Nephron progenitor cell (in vitro differentiated cells): Measurements from ENCODE around the gene CELF5.

Source experiments
- DNase-seq: peaks from one replicate; pipeline ENCODE4 v3.0.0; 2021
- H3K27ac Mint-ChIP-seq: 2 replicates; pipeline ENCODE4 v1.8.0; 2021; ENCODE audit warnings: mild to moderate bottlenecking, moderate library complexity, mixed read lengths
- H3K27me3 Mint-ChIP-seq: 2 replicates; pipeline ENCODE4 v1.8.0; 2021; ENCODE audit warnings: mild to moderate bottlenecking, low read depth, mixed read lengths; ENCODE audit not compliant: poor library complexity
- H3K36me3 Mint-ChIP-seq: 2 replicates; pipeline ENCODE4 v1.8.0; 2021; ENCODE audit warnings: low read depth, mixed read lengths
- H3K4me1 Mint-ChIP-seq: 2 replicates; pipeline ENCODE4 v1.8.0; 2021; ENCODE audit warnings: mixed read lengths
- H3K4me3 Mint-ChIP-seq: 2 replicates; pipeline ENCODE4 v1.8.0; 2021; ENCODE audit warnings: mild to moderate bottlenecking, moderate library complexity, mixed read lengths
- H3K9me3 Mint-ChIP-seq: 2 replicates; pipeline ENCODE4 v1.8.0; 2021; ENCODE audit warnings: mild to moderate bottlenecking, moderate library complexity, mixed read lengths
- TF ChIP-seq, protein P1 (sequence below): fragments of 200-600 bp; sonication (generic); IDR thresholded peaks from 2 replicates; pipeline ENCODE4 v1.5.0; 2021; ENCODE audit warnings: antibody characterized with exemption

The CELF5 gene

GRCh38 chr19:3316659-3317207, 92.3 kb downstream of the CELF5 start:
- Mint-ChIP-seq H3K4me1 (no peaks in the 10 kb centered on the region), H3K27ac (no peak overlapping the region), H3K27me3 (peaks cover 53% of the 10 kb centered on the region), H3K9me3 (no peaks in the 10 kb centered on the region), H3K36me3 (no peaks in the 10 kb centered on the region), H3K4me3 (no peak overlapping the region)
- no peak for DNase-seq
- TF ChIP-seq, protein P1, sequence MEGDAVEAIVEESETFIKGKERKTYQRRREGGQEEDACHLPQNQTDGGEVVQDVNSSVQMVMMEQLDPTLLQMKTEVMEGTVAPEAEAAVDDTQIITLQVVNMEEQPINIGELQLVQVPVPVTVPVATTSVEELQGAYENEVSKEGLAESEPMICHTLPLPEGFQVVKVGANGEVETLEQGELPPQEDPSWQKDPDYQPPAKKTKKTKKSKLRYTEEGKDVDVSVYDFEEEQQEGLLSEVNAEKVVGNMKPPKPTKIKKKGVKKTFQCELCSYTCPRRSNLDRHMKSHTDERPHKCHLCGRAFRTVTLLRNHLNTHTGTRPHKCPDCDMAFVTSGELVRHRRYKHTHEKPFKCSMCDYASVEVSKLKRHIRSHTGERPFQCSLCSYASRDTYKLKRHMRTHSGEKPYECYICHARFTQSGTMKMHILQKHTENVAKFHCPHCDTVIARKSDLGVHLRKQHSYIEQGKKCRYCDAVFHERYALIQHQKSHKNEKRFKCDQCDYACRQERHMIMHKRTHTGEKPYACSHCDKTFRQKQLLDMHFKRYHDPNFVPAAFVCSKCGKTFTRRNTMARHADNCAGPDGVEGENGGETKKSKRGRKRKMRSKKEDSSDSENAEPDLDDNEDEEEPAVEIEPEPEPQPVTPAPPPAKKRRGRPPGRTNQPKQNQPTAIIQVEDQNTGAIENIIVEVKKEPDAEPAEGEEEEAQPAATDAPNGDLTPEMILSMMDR: no peak

DNA sequence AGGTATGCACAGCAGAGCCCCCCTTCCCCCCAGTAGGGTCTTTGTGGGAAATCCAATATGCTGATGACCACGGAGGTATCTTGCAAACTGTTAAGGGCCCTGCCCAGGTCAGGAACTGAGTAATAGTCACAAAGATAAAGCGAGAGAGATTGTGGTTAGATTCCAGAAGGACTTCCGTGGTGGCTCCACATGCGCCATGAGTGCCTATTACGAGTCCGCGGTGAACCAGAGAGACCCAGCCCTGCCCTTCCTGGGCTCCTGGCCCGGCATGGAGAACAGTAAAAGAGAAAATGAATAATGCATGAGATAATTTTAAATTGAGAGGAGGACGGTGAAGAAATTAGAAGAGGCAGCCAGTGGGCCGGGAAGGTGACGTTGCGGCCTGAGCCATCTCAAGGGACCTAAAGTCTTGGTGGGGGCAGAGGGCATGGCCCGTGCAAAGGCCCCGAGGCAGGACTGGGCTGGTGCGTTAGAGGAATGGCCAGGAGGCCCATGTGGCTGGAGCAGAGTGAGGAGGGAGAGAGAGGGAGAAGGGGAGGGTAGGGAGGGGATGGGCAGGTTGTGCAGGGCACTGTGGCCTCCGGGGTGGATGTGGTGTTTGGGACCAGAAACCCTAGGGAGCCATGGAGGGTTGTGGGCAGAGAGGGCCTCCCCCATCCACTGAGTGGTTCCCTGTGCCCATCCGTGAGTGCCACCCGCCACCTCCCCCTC, 95.3 kb downstream of the CELF5 start:
- H3K4me3 Mint-ChIP-seq: no peak overlapping the region
- H3K9me3 Mint-ChIP-seq: no peaks in the 10 kb centered on the region
- no peak for DNase-seq
- H3K4me1 Mint-ChIP-seq: no peaks in the 10 kb centered on the region
- no peak overlapping the region for H3K27ac Mint-ChIP-seq
- no peaks in the 10 kb centered on the region for H3K36me3 Mint-ChIP-seq
- TF ChIP-seq, protein P1: no peak
- H3K27me3 Mint-ChIP-seq: peaks cover 47% of the 10 kb centered on the region

DNA sequence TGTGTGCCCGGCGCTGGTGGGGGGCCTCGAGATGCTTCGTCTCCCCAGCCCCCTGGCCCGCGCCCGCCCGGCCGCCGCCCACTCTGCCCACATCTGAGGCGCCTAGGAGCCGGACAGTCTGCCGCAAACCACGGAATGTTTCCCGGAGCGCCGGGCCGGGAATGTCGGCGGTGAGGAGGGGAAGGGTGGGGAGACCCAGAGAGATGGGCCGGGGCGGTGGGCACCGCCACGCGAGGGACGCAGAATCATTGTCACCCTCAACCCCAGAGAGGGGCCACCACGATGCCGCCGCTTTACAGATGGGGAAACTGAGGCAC, 95.9 kb downstream of the CELF5 start:
- Mint-ChIP-seq H3K9me3 (no peaks in the 10 kb centered on the region), H3K4me3 (no peak overlapping the region), H3K36me3 (no peaks in the 10 kb centered on the region), H3K27me3 (peaks cover 47% of the 10 kb centered on the region), H3K27ac (no peak overlapping the region), H3K4me1 (no peaks in the 10 kb centered on the region)
- TF ChIP-seq, protein P1: no peak
- DNase-seq: no peak

DNA sequence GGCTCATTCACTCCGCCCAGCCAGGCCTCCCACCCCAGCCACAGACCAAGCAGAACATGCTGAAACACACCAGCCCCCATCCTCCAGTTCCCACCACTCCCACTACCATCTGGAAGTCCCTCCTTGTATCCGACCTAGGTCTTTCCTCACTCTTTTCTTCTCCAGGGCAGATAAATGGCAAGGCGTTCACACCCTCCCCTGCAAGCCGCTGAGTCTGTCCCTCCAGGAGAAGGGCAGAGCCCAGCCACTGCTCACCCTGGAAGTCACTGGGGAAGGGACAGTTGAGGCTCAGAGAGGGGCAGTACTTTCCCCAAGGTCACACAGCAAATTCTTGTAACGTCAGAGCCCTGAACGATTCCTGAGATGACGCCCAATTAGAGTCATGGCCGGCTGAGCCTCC, 96.4 kb downstream of the CELF5 start:
- no peaks in the 10 kb centered on the region for H3K9me3 Mint-ChIP-seq
- no peaks in the 10 kb centered on the region for H3K4me1 Mint-ChIP-seq
- H3K36me3 Mint-ChIP-seq: no peaks in the 10 kb centered on the region
- TF ChIP-seq, protein P1: no peak
- no peak for DNase-seq
- no peak overlapping the region for H3K27ac Mint-ChIP-seq
- H3K27me3 Mint-ChIP-seq: peaks cover 47% of the 10 kb centered on the region
- H3K4me3 Mint-ChIP-seq: no peak overlapping the region

DNA sequence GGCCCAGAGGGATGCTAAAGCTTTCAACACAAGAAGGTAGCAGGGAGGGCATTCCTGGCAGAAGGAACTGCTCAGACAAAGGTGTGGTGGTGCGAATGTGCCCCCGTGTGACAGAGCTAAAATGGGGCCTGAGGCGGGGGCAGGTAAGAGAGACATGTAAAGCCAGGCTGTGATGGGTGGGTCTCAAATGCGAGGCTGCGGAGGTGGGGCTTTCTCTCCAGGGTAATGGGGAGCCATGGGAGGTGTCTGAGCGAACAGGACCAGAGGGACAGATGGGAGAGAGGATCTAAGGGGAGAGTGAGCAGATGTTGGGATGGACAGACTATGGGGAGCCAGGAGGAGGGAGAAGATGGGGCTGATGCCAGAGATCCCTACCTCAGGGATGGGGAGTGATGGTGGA, 97.2 kb downstream of the CELF5 start:
- Mint-ChIP-seq H3K27ac (no peak overlapping the region), H3K27me3 (peaks cover 47% of the 10 kb centered on the region), H3K9me3 (no peaks in the 10 kb centered on the region), H3K36me3 (no peaks in the 10 kb centered on the region), H3K4me1 (no peaks in the 10 kb centered on the region), H3K4me3 (no peak overlapping the region)
- TF ChIP-seq, protein P1: no peak
- no peak for DNase-seq
